Motor neuron (in vitro differentiated cells): ENCODE data around the gene ENOX1. TPM values are rescaled to one million over a fixed set of nuclear protein-coding genes. Genes with fewer than 3 reads are reported as not detected.

Source experiments
- ATAC-seq, 8 experiments: fragments of 200-7000 bp; cut with Tn5 transposase; replicated peaks in 6 of 8; 2 replicates each; pipeline ENCODE4 v1.8.0; 2021; ENCODE audit warnings: mild to moderate bottlenecking in 8 of 8, moderate library complexity in 8 of 8
- H3K27ac ChIP-seq, 2 donors: fragments of 250-450 bp; sonication (Bioruptor Pico); 2 replicates each; pipeline ENCODE4 v1.9.0; 2021; ENCODE audit warnings: antibody characterized with exemption in 2 of 2, mild to moderate bottlenecking in 2 of 2, moderate library complexity in 1 of 2
- H3K4me1 ChIP-seq, 2 donors: fragments of 250-450 bp; sonication (Bioruptor Pico); replicated peaks in 1 of 2; 2 replicates each; pipeline ENCODE4 v1.6.1; 2021; ENCODE audit warnings: antibody characterized with exemption in 2 of 2, mild to moderate bottlenecking in 2 of 2, moderate library complexity in 1 of 2
- H3K4me3 ChIP-seq, 5 donors: fragments of 250-450 bp; sonication (Bioruptor Pico); 2 replicates each; pipeline ENCODE4 v1.9.0; 2021; ENCODE audit warnings: antibody characterized with exemption in 5 of 5, mild to moderate bottlenecking in 5 of 5, moderate library complexity in 4 of 5
- whole genome bisulfite sequencing, 10 experiments: fragments of 450-650 bp; shearing (Covaris generic); methylation state at CpG; one replicate each; pipeline ENCODE4 v1.0.0; 2022; 5-methylcytosine and 5-hydroxymethylcytosine counted together
- in situ Hi-C, 9 experiments: fragments of 400-800 bp; cut with MboI; loops; one replicate each; pipeline ENCODE4 v1.15.0; 2021; ENCODE audit warnings: low sequenced_read_pairs in 9 of 9, low pct_unique_long_range_greater_than_20kb in 2 of 9; ENCODE audit not compliant: unreplicated experiment in 9 of 9
- total RNA-seq, 8 experiments: library from RNA; unstranded; fragments of 300-600 nt; gene quantifications; 2 replicates each; pipeline versions ENCODE4 v1.2.3 to v1.2.4, GENCODE V29; 2022

Gene ENOX1
- total RNA-seq, 8 experiments from 2014 or later = 5.6 to 19.0 (median 11.8) TPM

DNA sequence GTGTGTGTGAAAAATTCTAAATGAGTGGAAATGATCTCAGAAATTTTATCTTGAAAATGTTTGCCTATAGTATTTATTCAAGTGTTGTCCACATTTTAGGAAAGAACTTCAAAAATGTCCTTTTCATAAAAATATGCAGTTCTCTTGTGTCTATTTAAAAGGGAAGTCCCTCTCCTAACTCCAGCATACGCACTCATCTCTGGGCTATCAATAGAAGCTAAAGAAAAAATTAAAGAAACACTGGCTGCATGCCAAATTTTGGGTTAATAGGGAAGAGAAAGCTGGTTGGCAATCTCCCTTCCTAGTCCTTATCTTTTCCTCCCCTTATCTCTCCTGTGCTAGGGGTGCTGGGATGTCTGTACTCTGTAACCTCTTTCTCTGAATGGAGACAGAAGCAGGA, 313.3 kb downstream of the ENOX1 start:
- in situ Hi-C loops = no loop called here
- no peak overlapping the region for H3K27ac ChIP-seq
- H3K4me1 ChIP-seq = no peaks in the 10 kb centered on the region
- no peak overlapping the region for H3K4me3 ChIP-seq
- ATAC-seq = no peak
- 60 to 100% (median 100%) methylated on average over 1 of the region's 1 CpG; no CpG with 5 or more reads in 2 of the 10 experiments for WGBS, 10 experiments

DNA sequence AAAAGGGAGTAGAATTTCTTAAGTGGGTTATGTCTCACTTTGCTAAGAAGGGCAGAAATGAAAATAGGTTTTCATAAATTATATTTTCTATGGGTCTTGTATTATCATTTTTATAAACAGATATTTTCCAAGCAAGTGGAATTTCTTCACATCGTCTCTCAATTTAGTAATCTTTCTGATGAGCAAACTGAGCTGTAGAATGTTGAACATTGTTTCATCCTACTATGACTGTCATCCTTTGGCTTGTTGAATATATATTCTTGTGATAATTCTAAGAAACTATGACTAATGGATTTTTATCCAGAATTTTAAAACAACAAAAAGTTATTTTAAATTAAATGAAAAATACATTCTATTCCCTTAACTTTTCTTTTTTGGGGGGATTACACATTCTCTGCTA, 313.8 kb downstream of the ENOX1 start:
- WGBS, 10 experiments = 0 to 87% (median 60%) methylated on average over 1 of the region's 1 CpG; no CpG with 5 or more reads in 3 of the 10 experiments
- Histone ChIP-seq H3K27ac (no peak overlapping the region), H3K4me3 (no peak overlapping the region), H3K4me1 (no peaks in the 10 kb centered on the region)
- ATAC-seq = no peak
- in situ Hi-C loops = no loop called here

DNA sequence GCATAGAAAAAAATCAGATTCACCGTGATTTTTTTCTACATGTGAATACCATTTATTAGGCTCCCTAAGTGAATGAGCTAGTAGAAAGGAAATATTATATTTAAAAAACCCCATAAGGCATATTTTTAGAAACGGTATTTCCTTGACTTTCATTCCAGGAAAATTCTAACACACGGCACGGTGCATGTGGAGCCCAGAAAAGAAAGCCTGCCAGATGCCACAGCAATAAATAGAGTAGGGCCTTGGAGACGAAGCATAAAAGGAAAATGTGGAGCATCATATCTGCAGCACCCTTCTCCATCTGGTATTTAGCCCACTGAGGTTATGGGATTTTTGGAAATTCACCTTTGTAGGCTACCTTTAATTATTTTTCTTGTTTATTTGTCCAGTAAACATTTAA, 314.4 kb downstream of the ENOX1 start:
- no peak overlapping the region for H3K27ac ChIP-seq
- in situ Hi-C loops = no loop called here
- H3K4me3 ChIP-seq = no peak overlapping the region
- ATAC-seq = no peak
- no peaks in the 10 kb centered on the region for H3K4me1 ChIP-seq
- WGBS, 10 experiments = 10 to 100% (median 84%) methylated on average over 2 to 5 of the region's 5 CpGs; no CpG with 5 or more reads in 1 of the 10 experiments

DNA sequence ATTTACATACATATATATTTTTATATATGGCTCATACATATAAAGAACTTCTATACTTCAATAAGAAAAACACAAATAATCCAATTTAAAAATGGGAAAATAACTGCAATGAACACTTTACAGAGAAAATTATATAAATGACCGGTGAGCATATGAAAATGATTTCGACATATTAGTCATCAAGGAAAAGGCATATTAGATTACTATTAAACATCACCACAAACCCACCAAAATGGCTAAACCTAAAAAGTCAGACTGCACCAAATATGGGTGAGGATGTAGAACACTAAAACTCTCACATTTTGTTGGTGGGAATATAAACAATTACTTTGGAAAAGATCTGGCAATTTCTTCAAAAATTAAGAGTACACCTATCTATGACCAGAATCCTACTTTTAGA, 316.2 kb downstream of the ENOX1 start:
- no peak overlapping the region for H3K27ac ChIP-seq
- in situ Hi-C loops = no loop called here
- 33 to 100% (median 100%) methylated on average over 2 of the region's 2 CpGs; no CpG with 5 or more reads in 2 of the 10 experiments for WGBS, 10 experiments

DNA sequence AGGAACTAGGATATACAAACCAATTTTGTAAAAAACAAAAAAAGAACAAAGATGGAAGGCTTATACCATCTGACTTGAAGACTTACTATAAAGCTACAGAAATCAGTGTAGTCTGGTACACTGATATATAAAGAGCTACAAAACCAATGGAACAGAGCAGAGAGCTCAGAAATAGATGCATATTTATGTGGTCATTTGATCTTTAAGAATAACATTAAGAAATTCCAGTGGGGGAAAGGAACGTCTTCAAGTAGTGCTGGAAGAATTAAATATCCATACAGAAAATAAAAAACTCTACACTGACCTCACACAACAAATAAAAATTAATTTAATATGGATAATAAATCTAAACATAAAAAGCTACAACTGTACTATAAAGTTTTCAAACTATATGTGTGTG, 317.0 kb downstream of the ENOX1 start:
- Histone ChIP-seq H3K27ac (no peak overlapping the region), H3K4me1 (no peaks in the 10 kb centered on the region), H3K4me3 (no peak overlapping the region)
- no peak for ATAC-seq
- WGBS, 10 experiments = 0 to 100% (median 86%) methylated on average over 1 of the region's 1 CpG; no CpG with 5 or more reads in 1 of the 10 experiments
- in situ Hi-C loops = no loop called here

More for the DNA sequence above, 316.2 kb downstream of the ENOX1 start:
- no peaks in the 10 kb centered on the region for H3K4me1 ChIP-seq
- H3K4me3 ChIP-seq = no peak overlapping the region
- ATAC-seq = no peak

DNA sequence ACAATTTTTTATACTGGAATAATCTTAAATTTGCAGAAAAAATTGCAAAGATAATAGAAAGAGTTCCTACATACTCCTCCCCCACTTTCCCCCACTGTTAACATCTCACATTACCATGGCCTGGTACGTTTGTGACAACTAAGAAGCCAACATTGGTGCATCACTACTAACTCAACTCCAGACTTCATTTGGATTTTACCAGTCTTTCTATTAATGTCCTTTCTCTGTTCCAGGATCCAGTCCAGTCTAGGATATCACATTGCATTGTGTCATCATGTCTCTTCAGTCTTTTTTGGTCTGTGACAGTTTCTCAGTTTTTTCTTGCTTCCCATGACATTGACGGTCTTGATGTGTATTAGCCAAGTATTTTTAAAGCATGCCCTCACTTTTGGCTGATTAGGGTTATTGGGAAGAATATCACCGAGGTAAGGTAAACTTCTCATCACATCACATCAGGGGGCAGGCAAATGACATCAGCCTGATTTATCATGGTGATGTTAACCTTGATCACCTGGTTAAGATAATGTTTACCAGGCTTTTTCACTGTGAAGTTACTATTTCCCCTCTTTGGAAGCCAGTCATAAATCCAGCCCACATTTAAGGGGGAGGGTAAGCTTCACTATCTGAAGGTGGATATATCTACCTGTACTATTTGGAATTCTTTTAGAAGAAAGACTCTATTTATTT, 322.1 kb downstream of the ENOX1 start:
- no peak overlapping the region for H3K27ac ChIP-seq
- in situ Hi-C loops = no loop called here
- H3K4me1 ChIP-seq = peaks cover 0 to 3% of the 10 kb centered on the region in 2 donors
- 40 to 100% (median 86%) methylated on average over 1 to 3 of the region's 3 CpGs for WGBS, 10 experiments
- no peak for ATAC-seq
- no peak overlapping the region for H3K4me3 ChIP-seq

DNA sequence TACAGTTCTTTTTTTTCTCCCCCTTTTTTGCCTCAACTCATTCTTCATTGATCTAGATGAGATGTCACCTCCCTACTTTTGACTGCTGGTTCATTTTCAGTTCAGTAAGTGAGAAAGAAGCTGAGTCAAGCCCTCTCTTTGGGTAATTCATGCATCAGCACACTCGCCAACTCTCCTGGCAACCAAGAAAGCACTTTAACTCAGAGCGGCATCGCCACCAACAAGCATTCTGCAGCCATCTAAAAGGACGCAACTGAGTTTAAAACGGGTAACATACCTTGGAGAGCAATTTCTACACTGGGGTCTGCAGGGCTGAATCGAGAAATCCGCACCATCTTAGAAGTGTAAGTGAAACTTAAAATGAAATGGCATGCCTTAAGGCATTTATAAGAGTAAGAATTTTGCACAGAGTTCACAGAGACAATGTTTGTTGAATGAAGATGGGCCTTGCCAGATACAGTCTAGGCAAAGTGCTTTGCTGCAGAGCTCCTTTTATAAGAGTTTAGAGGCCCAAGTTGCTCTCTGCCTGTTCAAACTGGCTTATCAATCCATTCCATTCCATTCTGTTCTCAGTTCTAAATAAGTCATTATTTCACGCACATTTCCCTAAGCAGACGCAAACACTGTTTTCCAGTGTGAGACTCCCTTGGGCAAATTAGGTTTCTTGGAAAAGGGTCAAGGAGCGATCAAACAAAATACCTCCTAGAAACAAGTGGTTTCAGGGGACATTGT, 338.0 kb downstream of the ENOX1 start:
- peaks cover 15 to 22% of the 10 kb centered on the region in 2 donors for H3K4me1 ChIP-seq
- 0 to 97% (median 80%) methylated on average over 1 to 10 of the region's 10 CpGs; no CpG with 5 or more reads in 1 of the 10 experiments for WGBS, 10 experiments
- no peak overlapping the region for H3K27ac ChIP-seq
- H3K4me3 ChIP-seq = no peak overlapping the region
- in situ Hi-C loops = no loop called here
- ATAC-seq = peak in 5 of 8 experiments; percentile 56 to 87 (median 75)

DNA sequence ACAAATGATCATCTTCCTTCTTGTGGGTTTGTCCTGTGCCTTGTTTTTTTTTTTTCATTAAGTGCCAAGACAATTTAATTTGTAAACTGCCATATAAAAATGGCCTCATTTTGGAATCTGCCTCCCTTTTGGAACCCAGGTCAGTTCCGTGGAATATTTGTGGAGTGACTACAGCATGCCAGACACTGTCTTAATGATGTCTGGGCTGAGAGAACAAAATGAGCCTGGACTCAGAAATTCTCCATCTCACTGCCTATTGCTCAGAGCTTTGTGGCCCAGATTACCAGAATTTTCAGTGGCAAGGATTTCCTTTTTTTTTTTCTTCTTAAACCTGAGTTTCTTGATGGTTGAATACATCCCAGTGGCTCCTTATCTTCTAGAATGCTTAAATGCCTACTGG, 340.6 kb downstream of the ENOX1 start:
- no peak overlapping the region for H3K27ac ChIP-seq
- ATAC-seq = no peak
- H3K4me1 ChIP-seq = peaks cover 18 to 34% of the 10 kb centered on the region in 2 donors
- H3K4me3 ChIP-seq = no peak overlapping the region
- in situ Hi-C loops = no loop called here
- WGBS, 10 experiments = 17 to 100% (median 80%) methylated on average over 1 of the region's 1 CpG; no CpG with 5 or more reads in 4 of the 10 experiments

DNA sequence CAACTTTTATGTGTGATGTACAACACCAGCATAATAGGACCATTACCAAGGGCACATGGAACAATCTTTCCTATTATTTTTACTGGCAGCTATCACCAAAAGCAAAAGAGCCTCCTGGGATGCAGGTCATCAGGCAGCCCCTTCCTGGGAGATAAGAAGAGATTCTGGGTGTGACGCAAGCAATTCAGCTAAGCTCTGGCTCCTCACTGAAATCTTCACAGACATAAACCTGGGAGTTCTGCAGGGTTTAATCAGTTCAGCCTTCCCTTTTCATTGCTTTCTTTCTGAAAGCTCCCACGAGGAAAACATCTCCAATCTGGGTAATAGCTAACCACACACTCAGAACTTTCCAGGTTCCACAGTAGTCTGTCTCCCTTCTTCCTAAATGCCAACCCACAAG, 341.1 kb downstream of the ENOX1 start:
- Histone ChIP-seq H3K4me3 (no peak overlapping the region), H3K27ac (no peak overlapping the region), H3K4me1 (peaks cover 18 to 36% of the 10 kb centered on the region in 2 donors)
- no peak for ATAC-seq
- in situ Hi-C loops = no loop called here
- 29 to 85% (median 71%) methylated on average over 1 to 2 of the region's 2 CpGs; no CpG with 5 or more reads in 3 of the 10 experiments for WGBS, 10 experiments

DNA sequence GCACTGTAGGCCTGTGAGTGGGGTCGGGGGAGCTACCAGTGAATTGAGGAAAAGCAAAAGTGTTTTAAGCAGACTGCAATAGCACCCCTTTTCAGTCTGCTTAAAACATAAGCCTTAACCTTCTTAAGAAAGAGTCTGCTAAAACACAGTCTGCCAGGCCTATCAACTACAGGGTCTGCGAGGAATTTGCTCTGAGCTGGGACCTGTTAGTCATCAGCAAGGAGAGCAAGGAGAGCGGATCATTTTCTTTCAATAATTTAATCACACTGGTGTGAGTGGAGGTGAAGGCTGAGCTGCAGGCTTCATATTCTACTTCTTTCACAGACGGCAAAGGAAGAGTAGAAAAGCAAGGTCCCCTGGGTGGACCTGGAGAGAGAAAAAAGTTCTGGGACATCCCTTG, 342.7 kb downstream of the ENOX1 start:
- in situ Hi-C loops = no loop called here
- no peak overlapping the region for H3K27ac ChIP-seq
- no peak overlapping the region for H3K4me3 ChIP-seq
- 93 to 100% (median 100%) methylated on average over 1 to 4 of the region's 4 CpGs; no CpG with 5 or more reads in 3 of the 10 experiments for WGBS, 10 experiments
- ATAC-seq = peak in 1 of 8 experiments; percentile 25
- H3K4me1 ChIP-seq = peaks cover 16 to 35% of the 10 kb centered on the region in 2 donors

DNA sequence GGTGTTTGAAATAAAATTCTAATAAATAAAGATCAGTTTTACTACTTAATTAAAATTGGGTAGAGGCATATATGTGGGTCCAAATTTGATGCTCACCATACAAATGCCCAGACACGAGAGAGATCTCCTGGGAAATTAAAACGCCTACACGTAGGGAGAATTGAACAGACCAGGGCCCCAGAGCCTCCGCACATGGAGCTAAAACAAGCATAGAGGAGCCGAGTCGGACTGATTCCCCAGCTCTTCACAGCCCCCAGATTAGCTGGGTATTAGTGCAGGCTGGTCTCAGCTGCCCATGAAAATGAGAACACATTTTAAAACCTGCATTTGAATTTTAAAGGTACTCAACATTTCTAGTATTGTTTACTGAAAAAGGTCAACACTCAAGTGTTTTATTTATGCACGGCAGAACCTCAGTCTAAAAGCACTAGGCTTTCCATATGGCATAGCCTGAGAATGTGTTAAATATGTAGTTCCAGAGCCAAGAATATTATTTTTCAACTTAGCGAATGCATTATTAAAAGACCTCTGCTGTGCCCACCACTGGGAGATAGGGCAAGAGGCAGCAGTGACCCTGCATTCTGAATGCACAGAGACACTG, 344.8 kb downstream of the ENOX1 start:
- no peak overlapping the region for H3K4me3 ChIP-seq
- H3K27ac ChIP-seq = no peak overlapping the region
- in situ Hi-C loops = no loop called here
- peaks cover 3 to 14% of the 10 kb centered on the region in 2 donors for H3K4me1 ChIP-seq
- peak in 2 of 8 experiments; percentile 53 to 62 for ATAC-seq
- 62 to 100% (median 72%) methylated on average over 1 to 8 of the region's 8 CpGs; no CpG with 5 or more reads in 2 of the 10 experiments for WGBS, 10 experiments

DNA sequence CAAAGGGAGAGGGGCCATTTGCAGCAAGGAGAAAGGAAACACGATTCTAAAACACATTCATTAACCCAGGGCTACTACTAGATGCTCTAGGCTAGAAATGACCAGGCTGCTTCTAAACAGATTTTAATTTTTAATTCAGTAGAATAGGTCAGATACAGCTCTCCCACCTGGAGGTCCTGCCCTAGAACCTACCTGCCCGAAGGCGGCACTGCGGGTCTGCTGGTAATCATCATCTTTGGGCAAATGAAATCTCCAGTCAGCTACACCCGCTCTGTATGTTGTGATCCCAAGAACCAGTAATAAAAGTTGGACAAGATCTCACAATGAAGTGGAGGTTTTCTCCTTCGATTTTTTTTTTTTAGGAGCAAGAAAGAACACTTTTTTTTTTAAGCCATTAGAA, 345.3 kb downstream of the ENOX1 start:
- 67 to 100% (median 75%) methylated on average over 1 to 6 of the region's 6 CpGs; no CpG with 5 or more reads in 1 of the 10 experiments for WGBS, 10 experiments
- in situ Hi-C loops = no loop called here
- no peak overlapping the region for H3K27ac ChIP-seq
- no peak overlapping the region for H3K4me3 ChIP-seq
- H3K4me1 ChIP-seq = peaks cover 3 to 14% of the 10 kb centered on the region in 2 donors
- no peak for ATAC-seq

DNA sequence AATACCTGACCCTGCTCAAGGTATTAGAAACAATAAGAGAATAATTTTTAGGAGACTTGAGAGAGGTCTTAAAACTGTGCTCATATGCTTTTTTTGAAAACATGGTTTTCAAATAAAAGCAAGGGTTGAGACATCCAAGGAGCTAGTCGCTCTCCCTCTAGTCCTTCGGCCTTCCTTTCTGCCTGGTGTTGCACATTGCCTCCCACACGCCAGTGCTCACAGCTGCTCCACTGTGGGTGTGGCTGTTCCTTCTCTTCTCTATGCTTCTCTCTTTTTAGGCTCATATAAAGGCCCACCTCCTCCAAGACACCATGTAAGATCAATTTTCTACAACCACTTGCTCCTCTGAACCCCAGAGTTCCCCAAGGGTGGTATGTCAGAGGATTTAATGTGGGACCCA, 352.6 kb downstream of the ENOX1 start:
- H3K4me3 ChIP-seq = no peak overlapping the region
- 33 to 100% (median 89%) methylated on average over 1 to 3 of the region's 3 CpGs; no CpG with 5 or more reads in 3 of the 10 experiments for WGBS, 10 experiments
- no peaks in the 10 kb centered on the region for H3K4me1 ChIP-seq
- in situ Hi-C loops = no loop called here
- peak in 2 of 8 experiments; percentile 21 to 55 for ATAC-seq
- no peak overlapping the region for H3K27ac ChIP-seq
